GM21717 (cell line): ENCODE measurements around the gene MYH11.
"Not testable (repeated sequence)": the region's sequence is repeated elsewhere in the genome, so short reads cannot be mapped to it uniquely, and the experiment has no call there.

Experiments used
- ATAC-seq: cut with Tn5 transposase; IDR thresholded peaks from one replicate; pipeline ENCODE4 v1.9.1; 2021; ENCODE audit warnings: mild to moderate bottlenecking, moderate library complexity; ENCODE audit not compliant: unreplicated experiment

Gene MYH11

DNA sequence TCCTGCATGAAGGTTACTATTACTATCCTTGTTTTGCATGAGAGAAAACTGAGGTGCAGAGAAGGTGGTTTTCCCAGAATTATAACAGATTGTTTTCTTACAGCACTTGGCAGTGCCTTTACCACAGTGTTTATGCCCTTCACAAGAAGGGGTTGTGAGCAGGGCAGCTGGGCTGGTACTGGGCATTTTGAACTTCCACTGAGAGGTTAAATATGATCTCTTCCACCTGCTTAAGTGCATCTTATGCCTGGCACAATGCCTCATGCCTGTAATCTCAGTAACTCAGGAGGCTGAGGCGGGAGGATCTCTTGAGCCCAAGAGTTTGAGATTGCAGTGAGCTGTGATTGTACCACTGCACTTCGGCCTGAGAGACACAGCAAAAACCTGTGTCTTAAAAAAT is 170.5 kb downstream of the MYH11 start:
- ATAC-seq: no peak

DNA sequence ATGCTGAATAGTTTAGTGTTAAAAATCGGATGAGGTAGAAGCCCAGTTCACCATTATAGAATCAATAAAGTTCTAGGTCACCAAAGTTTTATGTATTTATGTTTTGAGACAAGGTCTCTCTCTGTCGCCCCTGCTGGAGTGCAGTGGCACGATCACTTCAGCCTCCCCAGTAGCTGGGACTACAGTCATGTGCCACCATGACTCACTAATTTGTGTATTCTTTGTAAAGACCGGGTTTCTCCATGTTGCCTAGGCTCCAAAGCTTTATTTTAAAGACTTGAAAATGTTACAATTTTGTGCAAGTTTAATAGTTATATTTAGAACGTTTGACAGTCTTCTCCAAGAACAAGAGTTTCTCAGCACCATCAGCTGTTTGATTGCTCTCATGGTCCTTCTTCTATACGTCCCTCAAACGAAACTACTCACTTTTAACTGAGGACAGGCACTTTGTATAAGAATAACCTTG is 174.7 kb downstream of the MYH11 start:
- no peak for ATAC-seq

DNA sequence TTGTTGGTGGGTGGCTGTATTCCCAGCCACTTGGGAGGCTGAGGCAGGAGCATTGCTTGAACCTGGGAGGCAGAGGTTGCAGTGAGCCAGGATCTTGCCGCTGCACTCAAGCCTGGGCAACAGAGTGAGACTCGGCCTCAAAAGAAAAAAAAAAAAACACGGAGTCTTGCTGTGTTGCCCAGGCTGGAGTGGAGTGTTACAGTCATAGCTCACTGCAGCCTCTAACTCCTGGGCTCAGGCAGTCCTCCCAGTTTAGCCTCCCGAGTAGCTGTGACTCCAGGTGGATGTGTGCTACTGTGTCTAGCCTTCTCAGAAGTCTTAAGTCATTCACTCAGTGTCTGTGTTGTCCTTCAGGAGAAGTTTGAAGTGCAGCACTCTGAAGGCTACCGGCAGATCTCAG is 179.4 kb downstream of the MYH11 start:
- no peak for ATAC-seq

DNA sequence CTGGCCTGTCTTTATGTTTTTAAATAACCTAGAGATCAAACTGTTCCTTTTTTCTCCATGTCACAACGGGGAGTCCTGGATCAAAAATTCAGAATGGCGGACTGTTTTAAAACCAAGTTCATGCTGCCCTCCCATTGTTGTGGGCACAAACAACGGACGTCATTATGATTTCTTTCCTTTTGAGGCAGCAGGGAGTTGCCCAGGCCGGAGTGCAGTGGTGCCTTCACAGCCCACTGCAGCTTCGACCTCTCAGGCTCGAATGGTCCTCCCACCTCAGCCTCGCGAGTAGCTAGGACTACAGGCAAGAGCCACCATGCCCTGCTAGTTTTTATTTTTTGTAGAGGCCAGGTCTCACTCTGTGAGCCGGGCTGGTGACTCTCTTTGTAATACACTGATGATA is 180.3 kb downstream of the MYH11 start:
- no peak for ATAC-seq

DNA sequence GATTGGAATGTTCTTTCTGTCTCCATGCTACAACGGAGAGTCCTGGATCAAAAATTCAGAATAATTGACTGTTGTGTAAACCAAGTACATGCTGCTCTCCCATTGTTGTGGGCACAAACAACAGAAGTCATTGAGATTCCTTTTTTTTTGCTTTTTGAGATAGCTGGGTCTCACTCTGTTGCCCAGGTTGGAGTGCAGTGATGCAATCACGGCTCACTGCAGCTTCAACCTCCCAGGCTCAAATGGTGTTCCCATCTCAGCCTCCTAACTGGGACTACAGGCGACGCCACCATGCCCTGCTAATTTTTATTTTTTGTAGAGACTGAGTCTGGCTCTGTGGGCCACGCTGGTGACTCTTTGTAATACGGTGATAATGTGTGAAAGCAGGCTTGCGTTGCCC is 182.3 kb downstream of the MYH11 start:
- no peak for ATAC-seq

DNA sequence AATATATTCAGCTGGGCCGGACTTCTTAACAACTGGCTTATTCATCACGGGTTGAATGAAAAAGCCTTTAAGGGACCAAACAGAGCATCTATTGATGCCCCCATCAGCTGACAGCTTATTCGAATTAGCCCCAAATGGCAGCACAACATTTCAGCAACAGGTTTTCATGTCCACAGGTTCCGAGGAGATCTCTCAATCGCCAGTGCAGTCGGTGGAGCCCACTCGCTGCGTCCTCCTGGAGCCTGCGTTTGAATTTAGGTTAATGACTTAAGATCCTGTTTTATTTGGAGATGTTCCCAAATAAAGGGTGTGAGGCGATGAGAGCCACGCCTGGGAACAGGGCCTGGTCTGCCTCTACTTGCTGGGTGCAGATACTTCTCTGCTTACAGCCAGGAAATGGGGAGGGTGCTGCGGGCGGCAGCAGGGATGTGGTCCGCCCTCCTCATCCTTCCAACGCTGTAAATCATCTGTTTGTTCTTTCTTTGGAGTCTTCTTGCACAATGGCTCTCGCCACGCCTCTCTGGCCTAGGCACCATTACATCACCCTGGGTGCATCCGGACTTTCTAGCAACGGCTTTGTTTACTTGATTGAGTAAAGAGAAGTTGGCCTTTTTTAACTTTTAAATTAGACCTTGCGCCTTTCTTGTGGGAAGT is 184.2 kb downstream of the MYH11 start:
- no peak for ATAC-seq

DNA sequence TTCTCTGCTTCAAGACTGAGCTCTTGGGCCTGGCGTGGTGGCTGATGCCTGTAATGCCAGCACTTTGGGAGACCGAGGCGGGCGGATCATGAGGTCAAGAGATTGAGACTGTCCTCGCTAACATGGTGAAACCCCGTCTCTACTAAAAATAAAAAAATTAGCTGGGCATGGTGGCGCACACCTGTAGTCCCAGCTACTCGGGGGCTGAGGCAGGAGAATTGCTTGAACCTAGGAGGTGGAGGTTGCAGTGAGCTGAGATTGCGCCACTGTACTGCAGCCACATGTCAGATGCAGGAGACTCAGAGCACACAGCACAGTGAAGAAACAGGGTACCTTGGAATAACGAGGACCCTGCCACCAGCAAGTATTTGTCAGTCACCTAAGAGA is 184.7 kb downstream of the MYH11 start:
- not testable (repeated sequence) for ATAC-seq

DNA sequence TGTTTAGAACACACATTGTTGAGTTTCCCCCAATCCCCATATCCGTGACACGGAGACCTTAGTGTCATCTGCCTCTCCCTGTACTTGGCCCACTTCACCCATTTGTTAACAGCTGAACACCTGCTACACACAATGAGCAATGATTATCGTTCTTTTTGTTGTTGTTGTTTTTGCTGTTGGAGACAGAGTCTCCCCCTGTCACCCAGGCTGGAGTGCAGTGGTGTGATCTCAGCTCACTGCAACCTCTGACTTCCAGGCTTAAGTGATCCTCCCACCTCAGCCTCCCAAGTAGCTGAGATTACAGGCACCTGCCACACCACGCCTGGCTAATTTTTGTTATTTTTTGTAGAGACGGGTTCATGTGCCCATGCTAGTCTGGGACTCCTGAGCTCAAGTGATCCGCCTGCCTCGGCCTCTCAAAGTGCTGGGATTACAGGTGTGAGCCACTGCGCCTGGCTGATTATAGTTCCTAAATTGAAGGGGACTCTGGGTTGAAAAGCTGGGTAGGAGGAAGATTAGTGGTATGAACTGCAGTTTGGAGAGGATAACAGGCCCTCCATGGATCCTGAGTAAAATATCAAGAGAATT is 185.2 kb downstream of the MYH11 start:
- no peak for ATAC-seq

DNA sequence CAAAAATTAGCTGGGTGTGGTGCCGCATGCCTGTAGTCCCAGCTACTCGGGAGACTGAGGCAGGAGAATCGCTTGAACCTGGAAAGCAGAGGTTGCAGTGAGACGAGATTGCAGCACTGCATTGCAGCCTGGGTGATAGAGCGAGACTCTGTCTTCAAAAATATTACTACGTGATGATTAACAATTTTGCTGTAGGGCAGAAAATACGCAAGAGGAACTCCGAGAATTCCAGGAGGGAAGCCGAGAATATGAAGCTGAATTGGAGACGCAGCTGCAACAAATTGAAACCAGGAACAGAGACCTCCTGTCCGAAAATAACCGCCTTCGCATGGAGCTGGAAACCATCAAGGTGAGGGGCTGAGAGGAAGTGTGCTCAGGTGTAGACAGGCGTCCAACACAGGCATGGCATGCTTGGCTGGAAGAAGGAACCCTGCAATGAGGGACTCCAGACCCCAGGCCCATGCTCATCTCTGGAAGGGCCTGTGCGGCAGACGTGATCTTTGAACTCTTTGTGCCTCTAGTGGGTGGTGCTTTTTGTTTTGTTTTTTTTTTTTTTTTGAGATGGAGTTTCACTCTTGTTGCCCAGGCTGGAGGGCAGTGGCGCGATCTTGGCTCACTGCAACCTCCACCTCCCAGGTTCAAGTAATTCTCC is 189.6 kb downstream of the MYH11 start:
- ATAC-seq: no peak

DNA sequence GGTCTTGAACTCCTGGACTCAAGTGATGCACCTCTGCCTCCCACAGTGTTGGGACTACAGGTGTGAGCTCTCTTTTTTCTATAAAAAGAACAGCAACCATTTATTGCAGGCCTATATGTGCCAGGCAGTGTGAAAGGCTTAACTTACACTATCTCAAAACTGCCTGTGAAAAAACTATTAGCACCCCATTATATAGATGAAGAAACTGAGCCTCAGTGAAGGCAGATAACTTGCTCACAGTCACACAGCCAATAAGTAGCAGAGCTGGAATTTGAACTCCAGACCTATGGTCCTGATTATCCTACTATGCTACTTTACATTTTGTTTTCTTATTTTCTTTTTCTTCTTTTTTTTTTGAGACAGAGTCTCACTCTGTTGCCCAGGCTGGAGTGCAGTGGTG is 191.7 kb downstream of the MYH11 start:
- no peak for ATAC-seq

DNA sequence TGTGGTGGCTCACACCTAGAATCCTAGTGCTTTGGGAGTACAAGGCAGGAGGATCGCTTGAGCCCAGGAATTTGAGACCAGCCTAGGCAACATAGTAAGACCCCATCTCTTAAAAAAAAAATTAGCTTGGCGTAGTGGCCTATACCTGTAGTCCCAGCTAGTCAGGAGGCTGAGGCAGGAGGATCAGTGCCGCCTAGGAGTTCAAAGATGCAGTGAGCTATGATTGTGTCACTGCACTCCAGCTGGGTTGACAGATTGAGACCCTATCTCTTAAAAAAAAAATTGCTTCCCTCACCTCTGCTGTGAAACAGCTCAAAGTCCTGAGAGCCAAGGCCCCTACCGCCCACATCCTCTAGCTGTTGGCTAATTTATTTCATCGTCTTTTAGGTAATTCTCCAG is 196.6 kb downstream of the MYH11 start:
- no peak for ATAC-seq

DNA sequence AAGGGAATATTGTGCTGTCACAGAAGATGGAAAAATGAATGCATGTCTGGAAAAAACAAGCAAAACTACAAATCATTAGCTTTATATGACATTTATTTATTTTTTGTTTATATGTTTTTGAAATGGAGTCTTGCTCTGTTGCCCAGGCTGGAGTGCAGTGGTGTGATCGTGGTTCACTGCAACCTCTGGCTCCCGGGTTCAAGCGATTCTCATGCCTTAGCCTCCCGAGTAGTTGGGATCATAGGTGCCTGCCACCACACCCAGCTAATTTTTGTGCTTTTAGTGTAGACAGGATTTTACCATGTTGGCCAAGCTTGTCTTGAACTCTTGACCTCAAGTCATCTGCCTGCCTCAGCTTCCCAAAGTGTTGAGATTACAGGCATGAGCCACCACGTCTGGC is 198.3 kb downstream of the MYH11 start:
- no peak for ATAC-seq

DNA sequence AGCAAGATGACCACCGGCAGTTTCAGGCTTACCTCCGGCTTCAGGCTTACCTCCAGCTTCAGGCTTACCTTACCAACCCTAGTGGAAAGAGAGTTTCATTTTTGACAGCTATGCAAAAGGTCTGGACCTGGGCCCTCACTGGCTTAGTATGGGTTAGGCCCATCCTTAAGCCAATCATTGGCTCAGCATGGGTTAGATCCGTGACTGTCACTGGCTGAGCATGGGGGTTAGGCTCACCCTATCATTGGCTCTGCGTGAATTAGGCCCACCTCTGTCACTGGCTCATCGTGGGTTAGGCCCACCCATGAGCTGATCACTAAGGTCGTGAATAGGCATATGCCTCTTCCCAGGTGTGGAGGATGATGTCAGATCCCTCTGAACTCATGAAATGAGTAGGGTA is 198.7 kb downstream of the MYH11 start:
- ATAC-seq: no peak

DNA sequence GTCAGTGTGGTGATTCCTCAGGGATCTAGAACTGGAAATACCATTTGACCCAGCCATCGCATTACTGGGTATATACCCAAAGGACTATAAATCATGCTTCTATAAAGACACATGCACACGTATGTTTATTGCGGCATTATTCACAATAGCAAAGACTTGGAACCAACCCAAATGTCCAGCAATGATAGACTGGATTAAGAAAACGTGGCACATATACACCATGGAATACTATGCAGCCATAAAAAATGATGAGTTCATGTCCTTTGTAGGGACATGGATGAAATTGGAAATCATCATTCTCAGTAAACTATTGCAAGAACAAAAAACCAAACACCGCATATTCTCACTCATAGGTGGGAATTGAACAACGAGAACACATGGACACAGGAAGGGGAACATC is 201.3 kb downstream of the MYH11 start:
- not testable (repeated sequence) for ATAC-seq

DNA sequence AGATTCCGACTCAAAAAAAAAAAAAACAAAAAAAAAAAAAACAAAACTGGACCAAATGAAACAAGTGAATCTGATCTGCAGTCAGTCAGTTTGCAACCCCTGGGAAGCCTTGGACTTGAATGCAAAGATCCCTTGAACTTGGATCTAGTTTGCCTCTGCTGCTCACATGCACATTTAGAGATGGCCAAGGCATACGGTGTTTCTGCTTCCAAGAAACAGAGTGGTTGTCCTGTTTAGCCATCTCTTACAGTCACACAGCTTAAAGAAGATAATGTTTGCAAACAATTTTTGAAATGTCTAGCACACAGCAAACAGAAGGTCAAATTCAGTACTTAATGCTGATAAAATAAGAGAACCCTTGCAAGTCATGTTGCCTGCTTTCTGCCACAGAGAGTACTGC is 202.2 kb downstream of the MYH11 start:
- no peak for ATAC-seq

DNA sequence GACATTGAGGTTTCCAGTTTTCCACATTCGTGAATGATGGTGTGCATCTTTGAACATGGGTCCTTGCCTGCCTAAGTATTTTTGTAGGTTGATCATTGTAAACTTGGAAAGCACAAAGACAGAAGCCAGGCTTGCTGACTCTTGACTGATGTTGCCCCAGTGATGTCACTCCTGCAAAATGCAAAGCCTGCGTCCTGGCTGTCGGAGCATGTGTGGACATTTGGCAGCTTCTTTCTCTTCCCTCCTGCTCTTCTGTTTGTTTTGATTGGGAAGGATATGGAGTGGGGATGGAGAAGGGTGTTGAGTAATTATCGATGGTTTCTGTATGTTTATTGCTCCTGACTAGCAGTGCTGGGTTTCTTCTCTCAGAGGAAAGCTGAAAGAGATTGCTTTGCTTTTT is 203.6 kb downstream of the MYH11 start:
- ATAC-seq: no peak
